GM11168 (cell line): Measurements from ENCODE around the gene FAM186B.

ENCODE experiments used
- in situ Hi-C: fragments of 300-500 bp; cut with MboI; formaldehyde crosslinking; loops from one replicate; pipeline ENCODE4 v1.12.0; 2022; ENCODE audit warnings: low sequenced_read_pairs; ENCODE audit not compliant: unreplicated experiment

FAM186B gene

GRCh38 chr12:49541140-49541861, 64.1 kb downstream of the FAM186B start:
- in situ Hi-C loops, result no loop called here

GRCh38 chr12:49540229-49541139, 65.0 kb downstream of the FAM186B start:
- in situ Hi-C loops, result no loop called here

DNA sequence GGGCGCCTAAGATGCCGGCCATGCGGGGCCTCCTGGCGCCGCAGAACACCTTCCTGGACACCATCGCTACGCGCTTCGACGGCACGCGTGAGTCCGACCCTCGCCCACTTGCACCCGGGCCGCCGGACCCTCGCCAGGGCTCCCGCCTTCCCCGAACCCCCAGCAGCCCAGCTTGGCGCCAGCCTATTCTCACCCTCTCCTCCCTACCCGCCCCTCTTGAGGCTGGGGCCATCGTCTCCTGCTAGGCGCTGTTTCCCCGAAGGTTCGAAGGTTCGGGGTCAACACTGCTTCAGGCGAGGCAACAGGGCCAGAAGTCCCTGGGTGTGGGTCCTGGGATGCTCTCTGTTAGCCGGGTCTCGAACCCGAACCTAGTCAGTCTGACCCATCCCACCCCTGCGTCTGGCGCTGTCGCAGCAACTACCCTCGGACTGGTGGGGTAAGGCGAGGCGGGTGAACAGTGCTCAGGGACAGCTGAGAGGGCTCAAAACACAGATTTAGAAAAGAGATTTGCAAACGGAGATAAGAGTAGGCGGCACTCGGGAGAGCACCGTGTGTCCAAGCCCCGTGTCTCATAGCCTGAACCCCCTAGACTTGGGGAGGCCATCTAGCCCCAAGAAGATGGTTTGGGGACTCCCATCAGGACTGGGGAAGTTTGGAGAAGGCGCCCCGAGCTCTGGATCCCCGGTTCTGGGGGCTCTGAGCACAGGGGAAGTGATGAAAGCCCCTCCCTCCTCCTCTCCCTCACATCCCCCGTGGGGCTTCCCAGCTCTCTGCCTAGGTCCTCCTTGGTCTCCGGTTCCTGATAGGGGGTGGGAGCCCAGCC, 65.8 kb downstream of the FAM186B start:
- in situ Hi-C loops, result no loop called here

GRCh38 chr12:49538510-49539403, 66.7 kb downstream of the FAM186B start, which contains the start of gene KCNH3:
TSS of gene KCNH3 (plus strand) at chr12:49539030. CDS start at chr12:49539417, 387 bp downstream.
- in situ Hi-C loops, result no loop called here

GRCh38 chr12:49537752-49538509, 67.5 kb downstream of the FAM186B start:
- in situ Hi-C loops, result no loop called here
